GM18520 (cell line): ENCODE measurements around the gene MALRD1.

Experiments used
- ATAC-seq: cut with Tn5 transposase; IDR thresholded peaks from one replicate; pipeline ENCODE4 v1.9.1; 2021; ENCODE audit not compliant: unreplicated experiment

Gene MALRD1

DNA sequence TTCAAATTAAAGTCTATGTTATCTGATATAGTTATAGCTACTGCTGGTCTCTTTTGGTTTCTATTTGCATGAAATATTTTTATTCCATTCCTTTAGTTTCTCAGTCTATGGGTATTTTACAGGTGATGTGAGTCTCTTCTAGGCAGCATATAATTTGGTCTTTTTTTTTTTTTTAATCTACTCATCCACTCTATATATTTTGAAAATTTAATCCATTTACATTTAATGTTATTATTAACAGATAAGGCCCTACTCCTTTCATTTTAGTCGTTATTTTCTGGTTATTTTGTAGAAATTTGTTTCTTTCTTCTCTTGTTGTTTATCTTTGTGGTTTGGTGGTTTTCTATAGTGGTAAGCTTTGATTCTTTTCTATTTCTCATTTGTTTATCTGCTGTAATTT is 58.8 kb downstream of the MALRD1 start:
- ATAC-seq: no peak

DNA sequence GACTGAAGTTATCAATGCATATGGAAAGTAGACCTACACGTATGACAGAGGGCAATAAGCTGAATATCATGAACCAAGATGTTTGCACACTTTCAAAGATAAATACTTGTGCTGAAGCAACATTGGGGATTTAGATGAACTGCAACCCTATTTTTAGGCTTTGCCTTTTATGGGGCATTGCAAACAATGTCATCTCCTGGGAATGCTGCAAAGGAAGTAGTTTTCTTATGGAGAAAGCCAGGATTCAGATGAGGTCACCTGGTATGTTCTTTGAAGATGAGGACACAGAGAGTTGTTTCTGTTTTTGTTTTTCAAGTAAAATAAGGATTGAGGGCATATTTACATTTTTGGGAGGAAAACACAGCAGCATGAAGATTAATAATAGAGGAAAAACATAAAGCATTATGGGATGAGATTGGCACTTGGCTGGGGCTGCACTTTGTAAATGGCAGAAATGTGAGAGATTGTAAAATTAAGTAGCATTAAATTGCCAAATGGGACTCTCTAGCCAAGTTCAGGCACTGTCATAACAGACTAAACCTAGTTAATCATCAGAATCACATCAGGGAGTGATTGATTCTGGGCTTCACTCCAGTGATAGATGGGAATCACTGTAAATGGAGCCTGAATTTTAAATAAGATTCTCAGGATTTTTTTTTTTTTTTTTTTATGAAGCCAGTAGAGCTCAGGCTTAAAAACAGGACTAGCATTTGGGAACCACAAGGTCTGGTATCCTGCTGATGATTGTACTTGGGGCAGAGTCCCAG is 63.1 kb downstream of the MALRD1 start:
- no peak for ATAC-seq

- no peak for ATAC-seq
Observed at GRCh38 chr10:19117438-19117837, 68.8 kb downstream of the MALRD1 start.

DNA sequence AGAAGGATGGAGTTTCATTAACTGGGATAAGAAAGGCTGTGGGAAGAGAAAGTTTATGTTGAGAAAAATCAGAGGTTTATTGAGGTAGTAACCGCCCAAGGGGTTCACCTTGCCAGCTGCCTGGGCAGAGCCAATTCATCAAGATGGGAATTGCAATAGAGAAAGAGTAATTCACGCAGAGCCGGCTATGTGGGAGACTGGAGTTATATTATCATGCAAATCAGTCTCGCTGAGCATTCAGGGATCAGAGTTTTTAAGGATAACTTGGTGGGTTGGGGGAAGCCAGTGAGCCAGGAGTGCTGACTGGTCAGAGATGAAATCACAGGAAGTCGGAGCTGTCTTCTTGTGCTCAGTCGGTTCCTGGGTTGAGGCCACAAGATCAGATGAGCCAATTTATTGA is 70.6 kb downstream of the MALRD1 start:
- ATAC-seq: no peak

DNA sequence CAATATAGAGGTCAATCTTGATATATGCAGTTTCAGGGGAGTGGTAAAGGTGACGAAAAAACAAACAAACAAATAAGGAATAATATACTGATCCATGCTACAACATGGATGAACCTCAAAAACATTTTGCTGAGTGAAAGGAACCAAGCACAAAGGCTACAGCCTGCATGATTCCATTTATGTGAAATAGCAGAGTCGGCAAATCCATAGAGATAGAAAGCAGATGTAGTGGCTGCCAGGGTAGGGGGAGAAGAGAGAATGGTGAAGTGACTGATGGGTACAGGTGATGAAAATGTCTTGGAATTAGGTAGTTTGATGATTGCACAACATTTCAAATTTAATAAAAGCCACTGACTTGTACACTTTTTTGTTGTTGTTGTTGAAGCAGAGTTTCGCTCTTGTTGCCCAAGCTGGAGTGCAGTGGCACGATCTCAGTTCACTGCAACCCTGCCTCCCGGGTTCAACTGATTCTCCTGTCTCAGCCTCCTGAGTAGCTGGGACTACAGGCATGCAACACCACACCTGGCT is 71.8 kb downstream of the MALRD1 start:
- ATAC-seq: no peak

GRCh38 chr10:19133992-19134391 is 85.4 kb downstream of the MALRD1 start:
- no peak for ATAC-seq

DNA sequence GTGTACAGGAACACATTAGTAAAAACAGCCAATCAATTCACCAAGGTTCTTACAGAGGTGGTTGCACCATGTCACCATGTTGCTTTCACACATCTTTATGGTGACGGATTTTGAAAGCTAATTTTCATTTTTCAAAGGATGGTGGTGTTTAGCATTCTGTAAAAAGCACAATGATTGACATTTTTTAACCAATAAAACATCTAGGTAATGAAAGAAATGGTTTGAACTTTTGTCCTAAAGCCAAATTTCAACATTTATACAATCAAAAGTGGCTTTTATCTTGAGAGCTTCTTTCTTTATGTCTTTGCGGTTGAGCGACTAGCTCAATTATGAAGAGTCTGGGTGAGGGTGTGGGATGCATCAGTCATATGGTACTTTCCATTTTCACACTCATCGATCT is 94.4 kb downstream of the MALRD1 start:
- no peak for ATAC-seq

- ATAC-seq: no peak
Observed at GRCh38 chr10:19144206-19144605, 95.6 kb downstream of the MALRD1 start.

DNA sequence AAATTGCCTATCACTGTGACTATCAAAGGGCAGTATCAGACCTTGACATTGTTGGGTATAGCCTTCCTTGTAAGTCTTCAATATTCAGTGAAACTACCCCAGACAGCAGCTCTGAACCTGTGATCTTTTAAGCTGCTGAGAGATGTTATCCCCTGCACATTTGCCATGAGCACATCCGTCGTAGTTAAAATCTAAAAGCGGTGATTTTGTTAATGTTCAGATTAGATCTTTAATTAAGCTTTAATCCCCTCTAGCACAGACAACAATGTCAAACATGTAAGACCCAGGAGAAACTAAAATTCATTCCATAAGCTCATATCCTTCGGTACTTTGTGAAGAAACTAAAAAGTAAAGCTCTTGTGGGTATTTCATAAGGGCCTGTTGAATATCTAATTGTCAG is 105.8 kb downstream of the MALRD1 start:
- no peak for ATAC-seq

DNA sequence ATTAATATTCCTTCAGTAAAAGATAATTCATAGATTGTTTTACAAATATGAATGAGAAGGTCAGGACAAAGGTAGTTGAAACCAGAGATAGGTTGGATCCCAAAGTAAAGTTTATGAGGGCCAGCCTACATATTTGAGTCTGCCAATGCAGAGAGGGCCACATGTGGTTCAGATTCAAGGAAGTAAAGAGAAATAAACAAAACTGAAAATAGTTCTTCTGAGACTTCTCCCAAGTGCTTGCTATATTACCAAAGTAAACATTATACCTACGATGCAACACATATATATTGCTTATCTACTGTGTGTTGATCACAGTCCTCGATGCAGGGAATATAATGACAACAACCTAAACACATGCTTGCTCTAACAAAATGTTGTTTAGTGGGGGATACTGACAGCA is 109.8 kb downstream of the MALRD1 start:
- ATAC-seq: no peak

DNA sequence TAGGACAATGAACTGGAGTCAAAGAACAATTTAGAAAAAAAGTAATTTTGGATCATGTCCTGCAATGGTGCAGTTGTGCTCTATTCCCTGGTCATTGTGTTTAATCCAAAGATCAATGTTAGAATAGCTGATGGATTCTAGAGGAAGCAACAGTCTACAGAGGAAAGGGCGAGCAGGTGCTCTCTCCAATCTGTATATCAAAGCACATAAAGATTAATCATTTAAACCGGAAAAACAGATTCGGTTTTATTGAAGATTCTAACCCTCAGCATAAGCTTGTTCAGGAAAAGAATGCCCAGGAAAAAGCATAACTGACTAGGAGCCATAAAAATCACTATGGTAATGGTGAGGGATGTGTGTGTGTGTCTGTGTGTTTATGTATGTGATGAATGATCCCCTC is 110.3 kb downstream of the MALRD1 start:
- ATAC-seq: no peak

- ATAC-seq: no peak
Observed at GRCh38 chr10:19164461-19164860, 115.9 kb downstream of the MALRD1 start.

DNA sequence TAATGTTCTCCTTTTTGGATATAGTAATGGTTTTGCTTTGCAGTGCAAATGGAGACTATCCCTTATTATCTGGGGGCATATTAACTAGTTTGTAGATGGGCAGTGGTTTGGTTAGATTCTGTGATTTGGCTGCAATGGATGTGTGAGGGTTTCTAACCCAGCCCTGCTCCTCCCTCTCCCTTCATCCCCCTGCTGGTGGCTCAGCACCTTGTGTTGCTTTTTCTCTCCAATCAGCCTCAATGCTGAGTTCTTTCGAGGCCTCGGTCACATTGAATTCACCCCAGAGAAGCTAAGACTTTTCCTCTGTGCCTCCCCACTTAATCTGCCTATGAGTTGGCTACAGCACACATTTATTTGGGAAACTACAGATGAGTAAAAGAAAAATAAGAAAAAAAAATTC is 120.0 kb downstream of the MALRD1 start:
- ATAC-seq: no peak

DNA sequence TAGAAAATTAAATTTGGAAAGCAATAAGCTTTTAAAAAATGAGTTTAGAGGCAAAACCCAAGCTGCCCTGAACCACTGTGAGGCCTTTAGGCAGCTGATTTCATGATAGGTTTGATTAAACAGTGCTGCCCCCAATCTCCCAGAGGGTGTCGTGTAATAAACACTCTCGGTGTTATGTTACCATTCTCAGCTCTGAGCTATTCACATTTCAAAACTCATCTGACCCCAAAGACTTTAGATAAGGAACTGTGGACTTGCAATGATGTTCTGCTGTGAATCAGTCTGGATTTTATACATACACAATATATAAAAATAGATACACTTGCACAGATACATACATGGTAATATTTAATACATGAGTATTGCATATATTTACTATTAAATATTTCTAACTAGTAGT is 120.4 kb downstream of the MALRD1 start:
- ATAC-seq: no peak

DNA sequence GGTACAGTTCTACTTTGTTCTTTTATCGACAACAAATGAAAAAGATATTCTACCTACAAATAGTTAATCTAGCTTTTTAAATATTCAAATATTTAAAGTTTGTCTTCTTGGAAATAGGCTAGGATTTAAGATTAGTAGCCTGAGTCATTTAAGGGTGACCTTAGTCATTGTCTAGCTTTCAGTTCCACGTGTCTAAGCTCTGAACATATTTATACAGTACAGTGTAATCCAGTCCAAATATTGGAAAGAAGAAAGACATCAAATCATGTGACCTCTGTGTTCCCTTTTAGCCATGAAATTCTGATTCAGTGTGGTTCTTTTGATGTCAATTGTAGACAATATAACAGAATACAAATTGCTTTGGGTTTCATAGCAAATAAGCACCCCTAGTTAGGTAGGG is 121.1 kb downstream of the MALRD1 start:
- ATAC-seq: no peak

DNA sequence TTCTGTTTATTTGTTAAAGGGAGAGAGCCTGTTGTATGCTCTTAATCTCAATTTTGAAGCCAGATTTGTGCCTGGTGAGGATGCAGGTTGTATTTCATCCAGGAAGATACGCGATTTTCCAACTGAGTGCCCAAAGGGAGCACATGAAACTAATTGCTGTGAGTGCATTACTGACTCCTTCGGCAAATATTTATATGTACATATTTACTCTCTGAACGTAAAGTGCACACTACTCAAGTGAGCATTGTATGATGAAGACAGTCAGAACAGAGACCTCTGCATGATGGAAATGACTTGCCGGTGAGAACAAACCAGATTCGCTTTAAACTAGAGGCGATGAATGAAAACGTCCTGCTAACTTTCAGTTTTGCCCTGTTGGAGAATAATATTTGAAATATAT is 130.1 kb downstream of the MALRD1 start:
- no peak for ATAC-seq

DNA sequence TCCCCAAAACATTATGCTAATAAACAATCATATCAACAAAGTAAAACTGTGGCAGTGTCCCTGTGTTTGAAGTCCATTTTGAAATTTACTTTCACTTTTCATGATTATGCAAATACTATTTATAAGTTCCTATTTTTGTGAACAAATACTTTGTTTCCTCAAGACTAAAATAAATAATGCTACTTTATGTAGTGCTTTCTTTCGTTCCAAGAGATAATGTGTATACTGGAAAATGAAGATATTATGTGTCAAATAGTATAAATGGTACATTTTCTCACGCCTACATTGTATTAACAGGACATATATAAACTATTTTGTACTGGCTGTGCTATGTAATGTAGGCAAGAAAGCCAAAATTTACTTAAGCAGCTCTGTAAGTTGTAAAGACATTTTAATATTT is 136.3 kb downstream of the MALRD1 start:
- no peak for ATAC-seq

DNA sequence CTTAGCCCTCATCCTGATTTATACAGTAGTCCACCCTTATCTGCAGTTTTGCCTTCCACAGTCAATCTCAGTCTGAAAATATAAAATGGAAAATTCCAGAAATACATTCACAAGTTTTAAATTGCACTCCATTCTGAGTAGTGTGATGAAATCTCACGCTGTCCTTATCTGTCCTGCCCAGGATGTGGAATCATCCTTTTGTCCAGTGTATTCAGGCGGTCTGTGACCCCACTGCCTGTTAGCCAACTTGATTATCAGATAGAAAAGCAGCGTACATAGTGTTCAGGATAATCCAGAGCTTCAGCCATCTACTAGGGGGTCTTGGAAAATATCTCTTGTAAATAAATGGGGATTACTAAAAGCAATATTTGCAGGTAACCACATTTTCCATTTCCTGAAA is 146.3 kb downstream of the MALRD1 start:
- no peak for ATAC-seq

- no peak for ATAC-seq
Observed at GRCh38 chr10:19195698-19196097, 147.1 kb downstream of the MALRD1 start.

- ATAC-seq: no peak
Observed at GRCh38 chr10:19200211-19200610, 151.6 kb downstream of the MALRD1 start.

DNA sequence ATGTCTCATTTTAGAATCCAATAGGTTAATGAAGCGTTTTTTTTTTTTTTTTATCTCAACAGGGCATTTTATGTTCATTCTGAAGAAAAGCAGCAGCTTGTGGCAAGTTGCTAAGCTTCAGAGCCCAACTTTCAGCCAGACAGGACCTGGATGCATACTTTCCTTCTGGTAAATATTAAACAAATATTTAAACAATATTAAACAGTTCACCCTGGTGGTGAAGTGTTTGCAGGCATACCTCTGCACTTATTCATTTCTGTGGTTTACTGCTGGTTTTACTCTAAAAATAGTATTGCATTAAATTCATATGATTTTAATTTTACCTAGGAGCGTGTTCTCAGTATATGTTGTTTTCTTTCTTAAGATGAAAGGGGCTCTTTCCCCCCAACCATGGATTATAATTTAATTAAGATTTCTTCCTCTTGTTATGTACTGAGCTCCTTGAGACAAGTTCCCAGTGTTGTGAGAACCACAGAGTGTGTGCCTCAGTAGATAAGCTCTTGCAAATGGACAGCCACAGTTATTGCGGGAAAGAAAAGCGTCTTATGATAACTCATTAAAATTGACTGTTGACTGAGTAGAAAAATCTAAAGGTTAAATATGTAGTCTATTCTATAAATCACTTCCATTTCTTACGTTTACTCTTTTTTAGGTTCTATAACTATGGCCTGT is 155.8 kb downstream of the MALRD1 start:
- no peak for ATAC-seq

GRCh38 chr10:19209319-19209718 is 160.7 kb downstream of the MALRD1 start:
- no peak for ATAC-seq

DNA sequence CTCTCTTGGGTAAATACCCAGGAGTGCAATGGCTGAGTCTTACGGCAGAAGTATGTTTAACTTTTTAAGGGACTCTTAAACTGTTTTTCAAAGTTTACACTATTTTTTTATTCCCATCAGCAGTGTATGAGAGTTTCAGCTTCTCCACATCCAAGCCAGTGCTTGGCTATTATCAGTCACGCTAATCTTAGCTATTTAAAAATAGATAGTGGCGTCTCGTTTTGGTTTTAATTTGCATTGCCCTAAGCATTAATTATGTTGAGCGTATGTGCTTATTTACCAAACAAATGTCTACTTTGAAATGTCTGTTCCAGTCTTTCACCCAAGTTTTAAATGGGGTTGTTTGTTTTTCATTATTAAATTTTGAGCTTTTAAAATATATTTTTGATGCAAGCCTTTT is 164.0 kb downstream of the MALRD1 start:
- ATAC-seq: no peak
